ENCODE measurements around the gene HIPK1. TPM values are rescaled to one million over a fixed set of nuclear protein-coding genes. Genes with fewer than 3 reads are reported as not detected.

HIPK1 gene
- total RNA-seq, 4 donors from 2014 or later, result 59.4 to 81.8 (median 69.7) TPM

DNA sequence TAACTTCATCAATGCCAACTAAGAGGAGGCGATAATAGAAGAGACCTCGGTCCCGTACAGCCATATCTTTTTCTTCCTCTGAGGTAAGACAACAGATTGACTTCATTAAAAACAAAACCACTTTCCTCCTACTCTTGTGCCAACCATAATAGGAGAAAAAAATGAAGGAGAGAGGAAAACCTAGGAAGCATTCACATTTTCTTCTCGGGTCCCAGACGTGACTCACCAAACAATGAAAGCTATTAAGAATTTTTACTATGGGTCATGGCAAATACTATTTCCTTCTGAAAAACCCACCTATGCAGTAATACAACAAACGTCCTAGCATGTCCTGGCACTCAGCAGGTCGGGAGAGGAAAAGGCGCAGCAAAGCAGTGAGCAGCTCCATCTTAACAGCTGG is 33.2 kb upstream of the HIPK1 start:
- no peaks in the 10 kb centered on the region for H3K9me3 ChIP-seq
- H3K27ac ChIP-seq, result no peak overlapping the region
- H3K4me3 ChIP-seq, result no peak overlapping the region
- 89% methylated on average over 8 of the region's 8 CpGs for WGBS
- TF ChIP-seq, protein P1, sequence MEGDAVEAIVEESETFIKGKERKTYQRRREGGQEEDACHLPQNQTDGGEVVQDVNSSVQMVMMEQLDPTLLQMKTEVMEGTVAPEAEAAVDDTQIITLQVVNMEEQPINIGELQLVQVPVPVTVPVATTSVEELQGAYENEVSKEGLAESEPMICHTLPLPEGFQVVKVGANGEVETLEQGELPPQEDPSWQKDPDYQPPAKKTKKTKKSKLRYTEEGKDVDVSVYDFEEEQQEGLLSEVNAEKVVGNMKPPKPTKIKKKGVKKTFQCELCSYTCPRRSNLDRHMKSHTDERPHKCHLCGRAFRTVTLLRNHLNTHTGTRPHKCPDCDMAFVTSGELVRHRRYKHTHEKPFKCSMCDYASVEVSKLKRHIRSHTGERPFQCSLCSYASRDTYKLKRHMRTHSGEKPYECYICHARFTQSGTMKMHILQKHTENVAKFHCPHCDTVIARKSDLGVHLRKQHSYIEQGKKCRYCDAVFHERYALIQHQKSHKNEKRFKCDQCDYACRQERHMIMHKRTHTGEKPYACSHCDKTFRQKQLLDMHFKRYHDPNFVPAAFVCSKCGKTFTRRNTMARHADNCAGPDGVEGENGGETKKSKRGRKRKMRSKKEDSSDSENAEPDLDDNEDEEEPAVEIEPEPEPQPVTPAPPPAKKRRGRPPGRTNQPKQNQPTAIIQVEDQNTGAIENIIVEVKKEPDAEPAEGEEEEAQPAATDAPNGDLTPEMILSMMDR (IDR thresholded peaks at IDR 0.05), result no peak
- TF ChIP-seq EP300 (IDR thresholded peaks at IDR 0.05) (no peak), POLR2AphosphoS5 (IDR thresholded peaks at IDR 0.05) (no peak), POLR2A (IDR thresholded peaks at IDR 0.05) (no peak)
- no peak for DNase-seq (ENCODE audit: low spot score in 2 of 2)
- no peaks in the 10 kb centered on the region for H3K4me1 ChIP-seq
- no peaks in the 10 kb centered on the region for H3K27me3 ChIP-seq
- H3K36me3 ChIP-seq, result peaks cover 64% of the 10 kb centered on the region

DNA sequence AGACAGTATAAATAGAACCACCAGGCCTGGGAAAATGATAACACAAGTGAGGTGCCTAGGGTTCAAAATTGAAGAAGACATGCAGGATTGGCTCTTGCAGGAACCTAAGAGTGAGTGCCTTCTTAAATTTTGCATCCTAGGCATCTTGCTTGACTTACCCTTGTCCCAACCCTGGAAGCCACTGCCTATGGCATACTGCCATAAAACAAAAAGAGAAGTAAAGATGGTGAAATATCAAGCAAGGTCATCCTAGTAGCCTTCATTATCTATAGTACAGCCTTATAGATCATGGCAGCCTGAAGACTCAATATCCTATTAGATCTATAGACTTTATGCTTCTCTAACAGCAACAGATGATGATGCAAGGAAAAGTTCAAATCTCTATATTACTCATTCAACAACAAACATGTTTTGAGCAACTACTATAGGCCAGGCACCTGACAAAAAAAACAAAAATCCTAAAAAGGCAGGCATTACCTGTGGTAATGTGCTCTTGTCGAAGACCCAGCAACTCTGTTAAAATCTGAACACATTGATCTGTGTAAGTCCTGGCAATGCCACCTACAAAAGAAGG is 30.8 kb upstream of the HIPK1 start:
- no peak for TF ChIP-seq EP300 (IDR thresholded peaks at IDR 0.05)
- TF ChIP-seq, protein P1 (IDR thresholded peaks at IDR 0.05), result no peak
- TF ChIP-seq POLR2AphosphoS5 (IDR thresholded peaks at IDR 0.05), result no peak
- TF ChIP-seq POLR2A (IDR thresholded peaks at IDR 0.05), result no peak
- WGBS, result 90% methylated on average over 1 of the region's 1 CpG
- Histone ChIP-seq H3K4me1 (peaks cover 5% of the 10 kb centered on the region), H3K27me3 (no peaks in the 10 kb centered on the region), H3K27ac (no peak overlapping the region), H3K9me3 (no peaks in the 10 kb centered on the region), H3K36me3 (peaks cover 78% of the 10 kb centered on the region), H3K4me3 (no peak overlapping the region)
- no peak for DNase-seq (ENCODE audit: low spot score in 2 of 2)

DNA sequence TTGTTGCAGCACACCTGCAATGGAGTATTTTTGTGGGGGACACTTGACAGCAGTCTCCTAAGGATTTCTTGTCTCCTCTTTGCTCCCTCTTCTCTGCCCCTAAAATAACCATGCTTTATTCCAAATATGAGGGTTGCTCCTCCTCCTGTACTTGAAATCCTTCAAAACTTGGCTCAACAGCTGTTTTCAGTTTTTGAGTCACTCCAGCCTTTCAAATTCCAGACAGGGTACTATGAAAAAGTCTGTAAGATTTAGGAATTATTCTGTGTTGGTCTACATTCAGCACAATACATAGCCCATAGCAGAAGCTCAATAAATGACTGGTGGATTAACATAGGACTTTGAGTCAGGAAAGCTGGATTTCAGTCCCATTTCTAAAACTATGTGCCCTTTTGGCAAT is 30.0 kb upstream of the HIPK1 start:
- TF ChIP-seq, protein P1 (IDR thresholded peaks at IDR 0.05), result no peak
- TF ChIP-seq POLR2A (IDR thresholded peaks at IDR 0.05), result no peak
- no peak for TF ChIP-seq POLR2AphosphoS5 (IDR thresholded peaks at IDR 0.05)
- no peak for TF ChIP-seq EP300 (IDR thresholded peaks at IDR 0.05)
- peaks cover 71% of the 10 kb centered on the region for H3K36me3 ChIP-seq
- H3K4me1 ChIP-seq, result peaks cover 13% of the 10 kb centered on the region
- H3K27ac ChIP-seq, result no peak overlapping the region
- DNase-seq (ENCODE audit: low spot score in 2 of 2), result no peak
- no peaks in the 10 kb centered on the region for H3K27me3 ChIP-seq
- no peaks in the 10 kb centered on the region for H3K9me3 ChIP-seq
- no peak overlapping the region for H3K4me3 ChIP-seq

DNA sequence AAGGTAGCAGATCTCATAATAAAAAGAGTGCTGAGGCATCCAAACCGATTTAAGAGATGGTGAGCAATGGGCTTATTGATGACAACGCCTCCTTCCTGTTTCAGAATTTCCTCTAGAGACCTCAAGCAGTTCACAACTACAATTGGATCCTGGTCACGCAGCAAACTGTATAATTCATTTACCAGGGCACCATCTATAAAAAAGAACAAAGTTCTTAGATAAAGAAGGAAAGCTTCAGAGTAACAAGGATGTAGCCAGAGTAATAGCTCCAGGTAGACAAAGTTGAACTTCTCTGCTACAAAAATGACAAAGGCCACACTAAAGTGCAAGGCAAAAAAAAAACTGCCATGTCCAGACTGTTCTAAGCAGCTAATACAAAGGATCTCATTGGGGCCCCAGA is 27.9 kb upstream of the HIPK1 start:
- no peak overlapping the region for H3K27ac ChIP-seq
- no peak for TF ChIP-seq POLR2AphosphoS5 (IDR thresholded peaks at IDR 0.05)
- no peak for TF ChIP-seq POLR2A (IDR thresholded peaks at IDR 0.05)
- no peak for TF ChIP-seq EP300 (IDR thresholded peaks at IDR 0.05)
- TF ChIP-seq, protein P1 (IDR thresholded peaks at IDR 0.05), result no peak
- H3K36me3 ChIP-seq, result peaks cover 53% of the 10 kb centered on the region
- peaks cover 24% of the 10 kb centered on the region for H3K4me1 ChIP-seq
- WGBS, result 69% methylated on average over 3 of the region's 3 CpGs
- no peaks in the 10 kb centered on the region for H3K27me3 ChIP-seq
- DNase-seq (ENCODE audit: low spot score in 2 of 2), result no peak
- no peaks in the 10 kb centered on the region for H3K9me3 ChIP-seq
- H3K4me3 ChIP-seq, result no peak overlapping the region

DNA sequence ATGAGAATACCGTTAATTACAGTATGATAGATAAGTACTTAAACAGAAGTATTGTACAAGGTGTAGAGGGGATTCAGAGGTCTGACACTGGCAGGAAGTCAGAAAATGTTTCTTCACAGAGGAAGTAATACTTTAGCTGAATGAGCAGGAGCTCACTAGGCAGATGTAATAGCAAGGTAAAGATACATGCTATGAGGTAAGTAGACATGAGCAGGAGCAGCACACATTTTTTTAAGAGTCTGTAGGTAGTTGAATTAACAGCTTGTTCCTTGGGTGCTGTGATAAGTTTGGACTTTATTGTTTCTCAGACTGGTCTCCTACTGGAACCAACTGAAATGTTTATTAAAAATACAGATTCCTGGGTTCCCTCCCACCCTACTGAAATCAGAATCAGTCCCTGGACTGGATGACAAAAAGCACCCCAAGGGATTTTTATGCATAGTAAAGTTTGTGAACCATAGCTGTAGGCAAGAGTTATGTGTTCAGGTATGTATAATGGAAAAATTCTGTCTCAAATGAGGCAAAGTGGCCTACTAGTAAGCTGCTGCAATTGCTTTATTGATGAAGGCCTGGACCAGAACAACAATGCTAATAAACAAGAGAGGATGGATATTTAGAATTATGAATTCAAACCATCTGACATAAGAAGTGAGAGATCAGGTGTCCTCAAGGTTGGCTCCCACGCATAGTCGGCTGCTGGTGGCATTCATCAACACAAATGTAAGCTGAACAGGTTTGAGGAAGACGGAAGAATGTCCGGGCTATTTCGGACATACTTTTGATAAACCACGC is 25.4 kb upstream of the HIPK1 start:
- no peak for TF ChIP-seq EP300 (IDR thresholded peaks at IDR 0.05)
- TF ChIP-seq, protein P1 (IDR thresholded peaks at IDR 0.05), result no peak
- no peak for TF ChIP-seq POLR2A (IDR thresholded peaks at IDR 0.05)
- no peak for TF ChIP-seq POLR2AphosphoS5 (IDR thresholded peaks at IDR 0.05)
- H3K4me3 ChIP-seq, result peak overlapping the region; percentile 68

More for the DNA sequence above, 25.4 kb upstream of the HIPK1 start:
- peaks cover 25% of the 10 kb centered on the region for H3K4me1 ChIP-seq
- DNase-seq (ENCODE audit: low spot score in 2 of 2), result no peak
- no peaks in the 10 kb centered on the region for H3K9me3 ChIP-seq
- peaks cover 40% of the 10 kb centered on the region for H3K36me3 ChIP-seq
- H3K27ac ChIP-seq, result peak overlapping the region; percentile 94
- H3K27me3 ChIP-seq, result no peaks in the 10 kb centered on the region
- WGBS, result 25% methylated on average over 7 of the region's 7 CpGs

All from suprapubic skin (tissue), 4 donors.